GM10266 (cell line): ENCODE measurements around the gene HEBP2.
A peak's percentile ranks its signal among the peaks of the same experiment; 100 is the strongest.
"Not testable (repeated sequence)": the region's sequence is repeated elsewhere in the genome, so short reads cannot be mapped to it uniquely, and the experiment has no call there.

ENCODE experiments used
- DNase-seq: peaks from one replicate; pipeline ENCODE4 v3.0.0; 2012; ENCODE audit errors: extremely low spot score
- TF ChIP-seq, protein P1 (sequence below): IDR thresholded peaks from 2 replicates; pipeline ENCODE4 v1.5.1; 2012; ENCODE audit warnings: mild to moderate bottlenecking, low read depth; ENCODE audit not compliant: control insufficient read depth, insufficient read depth; ENCODE audit errors: missing control alignments

Gene HEBP2, protein sequence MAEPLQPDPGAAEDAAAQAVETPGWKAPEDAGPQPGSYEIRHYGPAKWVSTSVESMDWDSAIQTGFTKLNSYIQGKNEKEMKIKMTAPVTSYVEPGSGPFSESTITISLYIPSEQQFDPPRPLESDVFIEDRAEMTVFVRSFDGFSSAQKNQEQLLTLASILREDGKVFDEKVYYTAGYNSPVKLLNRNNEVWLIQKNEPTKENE

DNA sequence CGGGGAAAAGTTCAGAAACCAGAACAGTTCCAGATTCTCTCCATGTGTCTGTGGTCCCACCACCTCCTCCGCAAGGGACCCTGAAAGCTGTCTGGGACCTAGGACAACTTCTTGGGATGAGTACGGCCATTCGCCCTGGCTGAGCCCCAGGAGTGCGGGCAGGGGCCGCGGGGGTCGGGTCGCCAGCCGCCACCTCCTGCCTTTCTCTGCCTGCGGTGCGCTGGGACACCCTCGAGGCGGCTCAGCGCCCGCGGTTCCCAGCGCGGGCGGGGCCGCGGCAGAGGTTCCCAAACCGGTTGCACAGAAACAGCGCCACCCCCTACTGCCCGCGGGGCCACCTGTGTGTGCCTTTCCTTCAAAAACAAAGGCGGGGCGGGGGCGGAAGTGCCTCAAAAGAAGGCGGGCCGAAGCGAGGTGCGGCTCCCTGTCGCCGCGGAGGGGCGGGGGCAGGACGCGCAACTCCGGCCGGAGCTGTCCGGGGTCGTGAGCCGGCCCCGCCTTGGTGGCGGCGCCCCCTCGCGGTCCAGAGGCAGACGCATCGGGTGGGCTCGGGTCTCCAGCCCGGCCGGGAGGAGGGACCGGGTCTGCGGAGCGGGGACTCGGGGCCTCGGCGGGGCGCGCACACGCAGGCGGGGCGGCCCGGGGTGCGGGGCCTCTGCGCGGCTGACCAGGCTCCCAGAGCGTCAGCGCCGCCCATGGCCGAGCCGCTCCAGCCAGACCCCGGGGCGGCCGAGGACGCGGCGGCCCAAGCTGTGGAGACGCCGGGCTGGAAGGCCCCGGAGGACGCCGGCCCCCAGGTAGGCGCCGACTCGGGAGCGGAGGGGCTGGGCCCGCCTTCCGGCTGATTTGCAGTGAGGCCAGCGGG, at the start of gene HEBP2:
HEBP2 (plus strand) TSS at position 423 of the 865 bp plus-strand sequence; CDS start at position 696, 273 bp downstream.
- TF ChIP-seq, protein P1, sequence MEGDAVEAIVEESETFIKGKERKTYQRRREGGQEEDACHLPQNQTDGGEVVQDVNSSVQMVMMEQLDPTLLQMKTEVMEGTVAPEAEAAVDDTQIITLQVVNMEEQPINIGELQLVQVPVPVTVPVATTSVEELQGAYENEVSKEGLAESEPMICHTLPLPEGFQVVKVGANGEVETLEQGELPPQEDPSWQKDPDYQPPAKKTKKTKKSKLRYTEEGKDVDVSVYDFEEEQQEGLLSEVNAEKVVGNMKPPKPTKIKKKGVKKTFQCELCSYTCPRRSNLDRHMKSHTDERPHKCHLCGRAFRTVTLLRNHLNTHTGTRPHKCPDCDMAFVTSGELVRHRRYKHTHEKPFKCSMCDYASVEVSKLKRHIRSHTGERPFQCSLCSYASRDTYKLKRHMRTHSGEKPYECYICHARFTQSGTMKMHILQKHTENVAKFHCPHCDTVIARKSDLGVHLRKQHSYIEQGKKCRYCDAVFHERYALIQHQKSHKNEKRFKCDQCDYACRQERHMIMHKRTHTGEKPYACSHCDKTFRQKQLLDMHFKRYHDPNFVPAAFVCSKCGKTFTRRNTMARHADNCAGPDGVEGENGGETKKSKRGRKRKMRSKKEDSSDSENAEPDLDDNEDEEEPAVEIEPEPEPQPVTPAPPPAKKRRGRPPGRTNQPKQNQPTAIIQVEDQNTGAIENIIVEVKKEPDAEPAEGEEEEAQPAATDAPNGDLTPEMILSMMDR = peak; percentile 57
- peak; percentile 96 for DNase-seq

DNA sequence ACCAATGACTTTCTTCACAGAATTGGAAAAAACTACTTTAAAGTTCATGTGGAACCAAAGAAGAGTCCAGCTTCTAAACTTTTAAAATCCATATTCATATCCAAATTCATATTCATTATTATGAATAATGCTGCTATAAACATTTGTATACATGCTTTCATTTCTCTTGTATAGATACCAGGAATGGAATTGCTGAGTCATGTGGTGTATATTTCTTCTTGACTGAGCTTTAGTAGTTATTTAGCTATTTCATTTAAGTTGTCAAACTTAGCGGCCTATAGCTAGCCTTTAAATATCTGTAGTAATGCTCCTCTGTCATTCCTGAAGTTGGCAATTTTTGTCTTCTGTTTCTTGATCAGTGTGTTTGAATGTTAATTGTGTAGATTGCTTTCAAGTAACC, 46.1 kb upstream of the HEBP2 start:
- TF ChIP-seq, protein P1 = no peak
- no peak for DNase-seq

DNA sequence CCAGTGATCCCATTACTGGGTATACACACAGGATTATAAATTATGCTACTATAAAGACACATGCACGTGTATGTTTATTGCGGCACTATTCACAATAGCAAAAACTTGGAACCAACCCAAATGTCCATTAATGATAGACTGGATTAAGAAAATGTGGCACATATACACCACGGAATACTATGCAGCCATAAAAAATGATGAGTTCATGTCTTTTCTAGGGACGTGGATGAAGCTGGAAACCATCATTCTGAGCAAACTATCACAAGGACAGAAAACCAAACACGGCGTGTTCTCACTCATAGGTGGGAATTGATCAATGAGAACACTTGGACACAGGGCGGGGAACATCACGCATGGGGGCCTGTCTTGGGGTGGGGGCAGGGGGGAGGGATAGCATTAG, 35.3 kb upstream of the HEBP2 start:
- not testable (repeated sequence) for DNase-seq

DNA sequence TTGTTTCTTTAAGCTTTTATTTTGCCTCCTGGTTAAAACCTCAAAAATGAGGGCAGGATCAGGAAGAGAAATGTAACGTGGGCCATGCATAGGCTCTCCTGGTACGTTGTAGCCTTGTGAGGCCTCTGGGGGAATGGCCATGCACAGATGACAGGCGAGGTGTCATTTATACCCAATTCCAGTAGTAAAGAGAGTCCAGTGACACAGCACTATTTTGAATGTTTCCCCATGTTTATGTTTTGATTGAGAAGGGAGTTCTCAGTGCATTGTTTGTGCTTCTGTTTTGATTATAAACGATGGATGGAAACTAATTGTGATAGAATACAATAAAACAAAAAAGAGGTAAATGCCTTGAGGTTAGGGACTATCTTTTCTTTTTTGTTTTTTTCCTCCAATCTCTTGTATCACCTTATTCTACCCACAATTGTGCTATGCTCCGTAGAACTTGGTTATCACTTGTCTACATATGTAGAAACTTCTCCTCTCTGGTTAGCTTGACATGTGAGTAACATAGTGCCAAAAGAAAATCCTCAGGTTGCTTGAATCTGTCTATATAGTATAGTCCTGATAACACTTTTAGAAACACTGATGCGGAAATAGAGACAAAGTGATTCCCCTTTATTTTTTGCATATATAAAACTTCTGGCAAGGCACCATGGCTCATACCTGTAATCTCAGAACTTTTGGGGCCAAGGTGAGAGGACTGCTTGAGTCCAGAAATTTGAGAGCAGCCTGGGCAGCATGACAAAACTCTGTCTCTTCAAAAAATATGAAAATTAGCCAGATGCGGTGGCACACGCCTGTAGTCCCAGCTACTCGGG, 33.2 kb upstream of the HEBP2 start:
- no peak for DNase-seq
- TF ChIP-seq, protein P1 = no peak

DNA sequence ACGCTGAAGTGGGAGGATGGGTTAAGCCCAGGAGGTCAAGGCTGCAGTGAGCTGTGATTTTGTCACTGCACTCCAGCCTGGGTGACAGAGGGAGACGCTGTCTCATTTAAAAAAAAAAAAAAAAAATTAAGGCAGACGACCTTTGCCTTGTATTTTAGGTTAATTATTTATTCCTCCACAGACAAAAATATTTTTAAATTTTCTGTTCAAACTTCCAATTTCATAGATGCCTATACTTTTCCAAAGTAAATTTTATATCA, 32.6 kb upstream of the HEBP2 start:
- TF ChIP-seq, protein P1 = no peak
- DNase-seq = no peak

DNA sequence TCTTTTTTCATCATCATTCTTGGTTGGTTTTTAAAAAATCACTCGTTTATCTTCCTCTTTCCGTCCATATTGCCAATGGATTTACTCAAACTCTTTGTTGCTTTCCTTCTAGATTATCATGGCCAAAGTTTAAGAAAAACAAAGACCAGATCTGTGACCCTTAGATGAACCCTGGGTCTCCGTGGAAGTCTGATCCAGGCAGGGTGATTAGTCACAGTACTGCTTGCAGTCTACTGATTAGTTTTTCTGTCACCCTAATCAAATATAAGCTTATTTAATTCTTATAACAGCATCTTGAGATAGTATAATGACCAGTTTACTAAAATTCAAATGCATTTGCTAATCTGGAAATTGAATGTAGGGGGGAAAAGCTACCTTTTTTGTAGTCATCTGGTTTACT, 32.3 kb upstream of the HEBP2 start:
- TF ChIP-seq, protein P1 = no peak
- no peak for DNase-seq

DNA sequence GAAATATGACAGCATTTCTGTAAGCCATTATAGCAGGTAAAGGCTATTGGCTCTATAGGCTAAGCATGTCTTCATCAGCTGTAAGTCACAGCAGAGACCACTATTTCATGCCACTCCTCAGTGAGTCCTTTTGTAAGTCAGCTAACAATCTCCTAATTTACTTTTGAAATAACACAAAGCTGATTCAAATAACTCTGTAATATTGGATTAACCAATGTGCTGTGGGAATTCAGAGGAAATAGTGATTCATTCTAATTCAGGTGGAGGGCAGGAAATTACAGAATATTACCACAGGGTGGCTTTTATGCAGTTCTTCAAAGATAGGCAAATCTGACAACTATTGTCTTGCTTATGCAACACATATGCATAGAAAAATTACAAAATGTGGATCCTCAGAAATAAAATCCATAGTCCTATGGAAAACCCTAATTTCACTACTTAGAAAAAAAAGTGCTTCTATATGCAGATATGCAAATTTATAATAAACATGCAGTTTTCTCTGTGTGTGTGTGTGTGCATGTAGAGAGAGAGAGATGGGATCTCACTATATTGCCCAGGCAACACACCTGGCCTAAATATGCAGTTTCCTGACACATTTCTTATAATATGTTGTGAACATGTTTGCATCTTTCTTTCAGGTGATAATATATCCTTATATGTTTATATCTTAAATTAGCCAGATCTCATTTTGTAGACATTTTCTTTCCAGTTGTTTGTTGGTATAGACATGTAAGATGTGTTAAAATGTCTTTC, 31.1 kb upstream of the HEBP2 start:
- no peak for DNase-seq
- TF ChIP-seq, protein P1 = no peak
